ENCODE data around the gene ADGRB3.
"Not testable (repeated sequence)": the region's sequence is repeated elsewhere in the genome, so short reads cannot be mapped to it uniquely, and the experiment has no call there.

The ADGRB3 gene

DNA sequence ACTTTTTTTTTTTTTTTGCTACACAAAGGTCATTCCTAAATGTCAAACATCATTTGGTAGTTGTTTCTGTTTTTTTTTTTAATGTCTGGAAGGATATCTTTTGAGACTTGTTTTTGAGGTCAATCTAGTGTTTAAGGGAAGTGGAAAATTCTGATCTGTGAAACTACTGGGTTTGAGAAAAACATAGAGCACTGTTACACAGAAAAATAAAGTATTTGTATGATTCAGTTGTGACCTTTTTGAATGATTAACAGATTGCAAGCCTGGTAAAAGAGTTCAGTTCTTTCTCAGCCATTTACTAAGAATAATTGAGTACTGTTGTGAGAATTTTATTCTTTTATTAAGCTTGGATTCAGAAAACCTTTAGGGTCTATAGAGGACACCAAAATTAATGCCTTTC is 276.7 kb downstream of the ADGRB3 start:
- no peak overlapping the region for H3K4me3 ChIP-seq (ENCODE audit: low read length)
- TF ChIP-seq, protein P1, sequence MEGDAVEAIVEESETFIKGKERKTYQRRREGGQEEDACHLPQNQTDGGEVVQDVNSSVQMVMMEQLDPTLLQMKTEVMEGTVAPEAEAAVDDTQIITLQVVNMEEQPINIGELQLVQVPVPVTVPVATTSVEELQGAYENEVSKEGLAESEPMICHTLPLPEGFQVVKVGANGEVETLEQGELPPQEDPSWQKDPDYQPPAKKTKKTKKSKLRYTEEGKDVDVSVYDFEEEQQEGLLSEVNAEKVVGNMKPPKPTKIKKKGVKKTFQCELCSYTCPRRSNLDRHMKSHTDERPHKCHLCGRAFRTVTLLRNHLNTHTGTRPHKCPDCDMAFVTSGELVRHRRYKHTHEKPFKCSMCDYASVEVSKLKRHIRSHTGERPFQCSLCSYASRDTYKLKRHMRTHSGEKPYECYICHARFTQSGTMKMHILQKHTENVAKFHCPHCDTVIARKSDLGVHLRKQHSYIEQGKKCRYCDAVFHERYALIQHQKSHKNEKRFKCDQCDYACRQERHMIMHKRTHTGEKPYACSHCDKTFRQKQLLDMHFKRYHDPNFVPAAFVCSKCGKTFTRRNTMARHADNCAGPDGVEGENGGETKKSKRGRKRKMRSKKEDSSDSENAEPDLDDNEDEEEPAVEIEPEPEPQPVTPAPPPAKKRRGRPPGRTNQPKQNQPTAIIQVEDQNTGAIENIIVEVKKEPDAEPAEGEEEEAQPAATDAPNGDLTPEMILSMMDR (conservative IDR thresholded peaks at IDR 0.05; ENCODE audit: low read depth, low read length), result no peak
- no peak for DNase-seq (ENCODE audit: low read depth)

DNA sequence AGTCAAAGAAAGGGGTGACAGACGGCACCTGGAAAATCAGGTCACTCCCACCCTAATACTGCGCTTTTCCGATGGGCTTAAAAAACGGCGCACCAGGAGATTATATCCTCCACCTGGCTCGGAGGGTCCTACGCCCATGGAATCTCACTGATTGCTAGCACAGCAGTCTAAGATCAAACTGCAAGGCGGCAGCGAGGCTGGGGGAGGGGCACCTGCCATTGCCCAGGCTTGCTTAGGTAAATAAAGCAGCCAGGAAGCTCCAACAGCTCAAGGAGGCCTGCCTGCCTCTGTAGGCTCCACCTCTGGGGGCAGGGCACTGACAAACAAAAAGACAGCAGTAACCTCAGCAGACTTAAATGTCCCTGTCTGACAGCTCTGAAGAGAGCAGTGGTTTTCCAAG is 277.7 kb downstream of the ADGRB3 start:
- H3K4me3 ChIP-seq (ENCODE audit: low read length); DNase-seq (ENCODE audit: low read depth): not testable (repeated sequence)

DNA sequence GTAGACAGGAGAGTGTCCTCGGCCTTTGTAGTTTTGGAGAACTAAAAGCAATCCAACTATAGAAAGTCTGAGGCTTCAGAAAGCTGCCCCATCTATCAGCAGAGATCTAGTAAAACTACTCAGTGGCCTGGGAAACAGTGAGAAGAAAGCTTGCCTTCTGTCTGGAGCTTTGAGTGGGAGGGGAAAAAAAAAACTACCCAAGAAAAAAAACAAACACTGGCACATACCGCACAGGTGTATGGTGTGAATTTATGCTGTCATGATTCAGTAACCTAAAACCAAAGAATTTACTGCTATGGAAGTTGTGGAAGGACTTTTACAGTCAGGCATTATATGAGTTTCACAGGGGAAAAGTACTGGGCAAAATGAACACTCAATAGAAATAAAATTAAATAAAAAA is 280.5 kb downstream of the ADGRB3 start:
- H3K4me3 ChIP-seq (ENCODE audit: low read length), result no peak overlapping the region
- TF ChIP-seq, protein P1 (conservative IDR thresholded peaks at IDR 0.05; ENCODE audit: low read depth, low read length), result no peak
- DNase-seq (ENCODE audit: low read depth), result no peak

DNA sequence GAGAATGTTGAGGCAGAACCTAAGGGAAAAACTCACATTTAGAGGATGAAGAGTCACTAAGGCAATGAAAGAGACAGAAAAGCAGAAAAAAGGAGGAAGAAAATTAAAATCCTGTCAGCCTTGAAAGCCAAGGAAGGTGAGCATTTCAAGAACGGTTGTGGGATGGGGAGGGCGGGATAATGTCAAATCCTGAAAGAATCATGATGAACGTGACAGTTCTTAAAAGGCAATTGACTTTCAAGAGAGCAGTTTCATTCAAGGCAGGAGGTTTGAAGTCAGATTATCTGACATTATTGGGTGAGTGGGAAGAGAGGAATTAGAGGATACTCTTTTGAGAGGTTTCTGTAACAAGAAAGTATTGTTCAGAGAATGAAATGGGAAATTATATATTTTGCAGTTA is 284.5 kb downstream of the ADGRB3 start:
- H3K4me3 ChIP-seq (ENCODE audit: low read length), result no peak overlapping the region
- TF ChIP-seq, protein P1 (conservative IDR thresholded peaks at IDR 0.05; ENCODE audit: low read depth, low read length), result no peak
- DNase-seq (ENCODE audit: low read depth), result no peak

DNA sequence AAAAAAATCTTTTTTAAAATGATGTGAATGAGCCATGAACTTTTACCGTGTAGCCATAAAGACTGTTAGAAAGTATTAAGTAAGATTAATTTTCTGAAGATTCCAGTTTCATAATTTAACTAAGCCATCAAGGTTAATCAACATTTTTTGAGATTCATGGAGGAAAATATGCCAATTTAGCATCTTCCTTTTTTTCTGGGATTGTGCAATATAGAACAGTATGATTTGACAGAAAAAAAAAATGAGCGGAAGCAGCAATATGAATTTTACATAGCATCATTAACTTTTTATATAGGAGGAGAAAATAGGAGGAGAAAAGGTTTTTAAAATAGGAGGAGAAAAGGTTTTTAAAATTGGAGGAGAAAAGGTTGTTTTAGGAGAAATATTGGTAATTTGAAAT is 306.3 kb downstream of the ADGRB3 start:
- TF ChIP-seq, protein P1 (conservative IDR thresholded peaks at IDR 0.05; ENCODE audit: low read depth, low read length), result no peak
- H3K4me3 ChIP-seq (ENCODE audit: low read length), result no peak overlapping the region
- no peak for DNase-seq (ENCODE audit: low read depth)

DNA sequence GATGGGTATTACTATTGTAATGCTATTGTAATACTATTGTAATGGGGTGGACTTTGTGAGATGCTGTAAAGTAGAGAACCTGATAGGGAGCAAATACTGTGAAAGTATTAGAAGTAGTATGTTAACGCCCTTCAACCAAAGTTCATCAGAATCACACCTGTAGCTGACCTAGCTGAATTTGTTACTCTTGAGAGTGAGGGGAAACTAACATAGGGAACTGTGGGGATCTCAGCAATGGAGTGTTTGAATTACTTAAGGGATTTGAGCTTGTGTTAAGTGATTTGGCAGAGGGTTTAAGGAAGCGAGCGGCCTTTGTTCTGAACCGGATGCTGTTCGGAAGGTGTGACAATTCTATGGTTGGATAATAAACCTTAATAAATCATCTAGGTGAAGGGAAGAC is 312.6 kb downstream of the ADGRB3 start:
- TF ChIP-seq, protein P1 (conservative IDR thresholded peaks at IDR 0.05; ENCODE audit: low read depth, low read length), result no peak
- DNase-seq (ENCODE audit: low read depth), result no peak
- no peak overlapping the region for H3K4me3 ChIP-seq (ENCODE audit: low read length)

DNA sequence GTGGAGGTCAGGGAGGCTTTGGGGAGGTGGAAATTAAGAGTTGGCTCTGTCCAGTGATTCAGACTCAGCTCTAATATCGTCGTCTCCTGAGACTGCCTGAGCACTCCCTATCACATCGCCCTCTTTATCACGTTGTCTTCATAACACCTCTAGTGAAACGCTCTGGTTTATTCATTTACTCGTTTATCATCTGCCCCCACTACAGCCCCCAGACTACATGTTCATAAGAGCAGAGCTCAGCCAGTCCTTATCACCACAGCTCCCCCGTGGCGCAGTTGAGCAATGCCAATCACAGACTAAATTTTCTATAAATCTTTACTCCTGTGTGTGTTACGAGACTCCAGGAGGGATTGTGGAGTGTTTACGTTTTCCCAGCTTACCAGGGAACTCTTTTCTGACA is 316.2 kb downstream of the ADGRB3 start:
- H3K4me3 ChIP-seq (ENCODE audit: low read length), result no peak overlapping the region
- TF ChIP-seq, protein P1 (conservative IDR thresholded peaks at IDR 0.05; ENCODE audit: low read depth, low read length), result no peak

DNA sequence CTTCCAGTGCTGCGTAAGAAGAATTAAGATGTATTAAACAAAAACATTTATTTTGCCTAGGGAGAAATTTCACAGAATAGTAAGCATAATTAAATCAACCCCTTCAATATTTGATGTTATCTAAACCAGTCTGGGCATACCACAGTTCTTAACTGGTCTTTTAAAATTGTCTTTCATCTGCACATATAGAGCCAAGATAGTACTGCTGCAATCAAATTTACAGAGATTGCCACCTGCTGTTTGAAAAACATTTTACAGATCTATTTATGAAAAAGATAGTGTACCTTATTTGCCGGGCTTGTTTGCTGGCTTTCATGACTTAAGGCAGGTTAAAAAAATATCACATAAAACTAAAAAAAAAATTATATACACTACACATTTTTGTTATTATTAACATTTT is 323.2 kb downstream of the ADGRB3 start:
- TF ChIP-seq, protein P1 (conservative IDR thresholded peaks at IDR 0.05; ENCODE audit: low read depth, low read length), result peak; percentile 30
- no peak overlapping the region for H3K4me3 ChIP-seq (ENCODE audit: low read length)
- peak; percentile 4 for DNase-seq (ENCODE audit: low read depth)

More for the DNA sequence above, 316.2 kb downstream of the ADGRB3 start:
- no peak for DNase-seq (ENCODE audit: low read depth)
